K562 (cell line): Measurements from ENCODE around the gene DLX2. TPM values are rescaled to one million over a fixed set of nuclear protein-coding genes. Genes with fewer than 3 reads are reported as not detected.

Experiments used
- ARID3B ChIP-seq: fragments of 250-450 bp; sonication (Bioruptor Pico); IDR thresholded peaks from 2 replicates; pipeline ENCODE4 v1.4.0; 2020; ENCODE audit warnings: borderline replicate concordance
- E2F6 ChIP-seq, 2 experiments: IDR thresholded peaks; 2 replicates each; pipeline ENCODE4 v1.6.1; 2011; ENCODE audit warnings: borderline replicate concordance in 1 of 2, control low read depth in 1 of 2, low read depth in 1 of 2, low read length in 1 of 2, mild to moderate bottlenecking in 1 of 2, mixed read lengths in 1 of 2, moderate library complexity in 1 of 2; ENCODE audit not compliant: insufficient read depth in 1 of 2, insufficient read length in 1 of 2, poor library complexity in 1 of 2, severe bottlenecking in 1 of 2; ENCODE audit errors: extremely low read depth in 1 of 2
- FIP1L1 ChIP-seq: fragments of 200-400 bp; formaldehyde crosslinking; IDR thresholded peaks from 2 replicates; pipeline ENCODE4 v1.6.1; 2018; ENCODE audit warnings: mild to moderate bottlenecking, low read depth, low read length; ENCODE audit not compliant: poor library complexity, severe bottlenecking
- L3MBTL2 ChIP-seq: fragments of 450-650 bp; IDR thresholded peaks from 2 replicates; pipeline ENCODE4 v1.6.1; 2016; ENCODE audit warnings: mild to moderate bottlenecking, moderate library complexity
- NBN ChIP-seq: fragments of 450-650 bp; IDR thresholded peaks from 2 replicates; pipeline ENCODE4 v1.6.1; 2016; ENCODE audit warnings: low read depth, mild to moderate bottlenecking
- POLR2AphosphoS5 ChIP-seq: IDR thresholded peaks from 2 replicates; pipeline ENCODE4 v1.6.1; 2011; ENCODE audit warnings: mild to moderate bottlenecking, low read depth, low read length, moderate library complexity; ENCODE audit not compliant: control insufficient read depth, insufficient read depth
- RBM14 ChIP-seq: fragments of 200-400 bp; formaldehyde crosslinking; IDR thresholded peaks from 2 replicates; pipeline ENCODE4 v1.6.1; 2018; ENCODE audit warnings: low read depth, mild to moderate bottlenecking, low read length, moderate library complexity, borderline replicate concordance; ENCODE audit not compliant: insufficient read depth
- SMAD1 ChIP-seq: fragments of 150-350 bp; IDR thresholded peaks from 2 replicates; pipeline ENCODE4 v1.6.1; 2014; ENCODE audit warnings: low read length, low read depth; ENCODE audit not compliant: partially characterized antibody
- SP2 ChIP-seq: IDR thresholded peaks from 2 replicates; pipeline ENCODE4 v1.6.1; 2011; ENCODE audit warnings: mild to moderate bottlenecking, low read depth, low read length, moderate library complexity; ENCODE audit not compliant: poor library complexity, severe bottlenecking; ENCODE audit errors: extremely low read depth
- SRSF7 ChIP-seq: fragments of 200-400 bp; formaldehyde crosslinking; optimal IDR thresholded peaks from 2 replicates; pipeline ENCODE3; 2017; ENCODE audit warnings: mild to moderate bottlenecking, low read depth, low read length
- TEAD2 ChIP-seq: fragments of 450-650 bp; IDR thresholded peaks from 2 replicates; pipeline ENCODE4 v1.6.1; 2016; ENCODE audit warnings: missing genetic modification characterization, control low read depth, missing compliant biosample characterization
- TSC22D4 ChIP-seq: fragments of 450-650 bp; IDR thresholded peaks from 2 replicates; pipeline ENCODE4 v1.6.1; 2016; ENCODE audit warnings: missing genetic modification characterization, missing biosample characterization, control low read depth
- TSHZ1 ChIP-seq: fragments of 250-450 bp; sonication (Bioruptor Pico); IDR thresholded peaks from 2 replicates; pipeline ENCODE4 v1.4.0; 2020; ENCODE audit warnings: mild to moderate bottlenecking, moderate library complexity
- WHSC1 ChIP-seq: IDR thresholded peaks from one replicate; pipeline ENCODE4 v1.6.1; 2012; ENCODE audit warnings: low read length, control low read depth, inconsistent platforms
- ZC3H8 ChIP-seq: fragments of 450-650 bp; IDR thresholded peaks from 2 replicates; pipeline ENCODE4 v1.6.1; 2017
- ZNF140 ChIP-seq: fragments of 250-450 bp; sonication (Bioruptor Pico); IDR thresholded peaks from 2 replicates; pipeline ENCODE4 v1.8.0; 2021; ENCODE audit warnings: moderate library complexity, mild to moderate bottlenecking, inconsistent platforms
- ZNF280A ChIP-seq: fragments of 450-650 bp; IDR thresholded peaks from 2 replicates; pipeline ENCODE4 v1.6.1; 2018; ENCODE audit warnings: mild to moderate bottlenecking, low read depth; ENCODE audit not compliant: partially characterized antibody
- ZNF583 ChIP-seq: fragments of 250-450 bp; sonication (Bioruptor Pico); IDR thresholded peaks from 2 replicates; pipeline ENCODE4 v1.4.0; 2020
- polyA plus RNA-seq, 8 experiments: library from polyadenylated mRNA; depleted of rRNA in 4 of 8; stranded (reverse) in 5 of 8; unstranded in 3 of 8; fragments of >200 nt; fragmentation: Nextera tagmentation in 2 of 8; fragmentation: Illumina TruSeq in 1 of 8; extraction: Ambion mirVana in 2 of 8; extraction: Trizol in 1 of 8; gene quantifications; 2 replicates each; pipeline versions ENCODE4 v1.2.1 to v1.2.3, GENCODE V29; 2011 to 2014; ENCODE audit warnings: inconsistent platforms in 1 of 8, missing spikeins in 1 of 8
- total RNA-seq, 7 experiments: library from RNA; depleted of rRNA in 6 of 7; stranded (reverse); fragments of >200 nt in 6 of 7; fragmentation: Illumina TruSeq in 2 of 7; extraction: Trizol in 2 of 7; gene quantifications; 2 replicates each; pipeline versions ENCODE4 v1.2.1 to v1.2.3, GENCODE V29; 2011 to 2021; ENCODE audit warnings: low replicate concordance in 1 of 7

Gene DLX2
- total and polyA plus RNA-seq, 9 of the 15 experiments (the other 6 are each of a cell fraction or from before 2014, with no cell fraction given) = 0.14 to 4.3 (median 0.86) TPM

- TF ChIP-seq SP2 = no peak
- TF ChIP-seq E2F6 (IDR thresholded peaks at IDR 0.05; ENCODE audit: borderline replicate concordance in 1 of 2, extremely low read depth in 1 of 2, insufficient read depth in 1 of 2, insufficient read length in 1 of 2, low read depth in 1 of 2, low read length in 1 of 2, poor library complexity in 1 of 2, severe bottlenecking in 1 of 2) = peak; percentile 78 to 87
- TF ChIP-seq TSHZ1 (CRISPR knock-in tag) = no peak
- no peak for TF ChIP-seq SRSF7
- no peak for TF ChIP-seq ZC3H8
- TF ChIP-seq TSC22D4 (tag) = no peak
- 0 out of 2 replicates have a peak, but pooled peaks have one; percentile 9 for TF ChIP-seq ZNF583 (CRISPR knock-in tag)
- TF ChIP-seq ZNF280A = no peak
- peak; percentile 96 for TF ChIP-seq FIP1L1
- TF ChIP-seq WHSC1 = no peak
- TF ChIP-seq POLR2AphosphoS5 = 0 out of 2 replicates have a peak, but pooled peaks have one; percentile 68
- TF ChIP-seq NBN = 0 out of 2 replicates have a peak, but pooled peaks have one; percentile 77
- peak; percentile 30 for TF ChIP-seq SMAD1
- TF ChIP-seq TEAD2 = no peak
- TF ChIP-seq ZNF140 (CRISPR knock-in tag) = no peak
- 0 out of 2 replicates have a peak, but pooled peaks have one; percentile 72 for TF ChIP-seq RBM14
- 0 out of 2 replicates have a peak, but pooled peaks have one; percentile 32 for TF ChIP-seq ARID3B
- peak; percentile 91 for TF ChIP-seq L3MBTL2
Measured at GRCh38 chr2:172084645-172085459, 17.8 kb downstream of the DLX2 start (continued).
